HCT116 (cell line): ENCODE measurements around the gene ILDR2. TPM values are rescaled to one million over a fixed set of nuclear protein-coding genes. Genes with fewer than 3 reads are reported as not detected.

Experiments
- ATAC-seq: fragments of 200-7000 bp; cut with Tn5 transposase; 2 replicates; pipeline ENCODE4 v1.9.1; 2020; ENCODE audit warnings: mild to moderate bottlenecking, moderate library complexity
- BruUV-seq: library from RNA; stranded (reverse); fragments of 400-500 nt; replicated peaks from 2 replicates; lab custom pipeline; 2021; lab: Mats Ljungman, UMichigan
- CTCF ChIA-PET: fragments of 300-600 bp; sonication (Branson Sonifier 250); formaldehyde crosslinking; loops from one replicate; lab custom pipeline; 2021; ENCODE audit warnings: antibody characterized with exemption; lab: Charles Lee
- POLR2A ChIA-PET: fragments of 300-600, 350-600 bp; sonication (Branson Sonifier 250); formaldehyde crosslinking; loops from one replicate; lab custom pipeline; 2021; ENCODE audit warnings: antibody characterized with exemption; lab: Charles Lee
- RAD21 ChIA-PET, 2 experiments: fragments of 300-600 bp; sonication (Branson Sonifier 250); formaldehyde crosslinking; loops; one replicate each; lab custom pipeline; 2023; ENCODE audit warnings: low total read pairs in 2 of 2; ENCODE audit not compliant: uncharacterized antibody in 2 of 2, unreplicated experiment in 2 of 2, low non-redundant PET in 1 of 2; lab: Charles Lee
- DNase-seq: peaks from one replicate; pipeline ENCODE4 v3.0.0-alpha.2; 2010; ENCODE audit warnings: low read depth, low spot score
- H2AFZ ChIP-seq: fragments of 200-600 bp; shearing (Covaris generic), sonication (generic); 2 replicates; pipeline ENCODE4 v1.6.1; 2017; ENCODE audit warnings: low read depth, mixed run types, mixed read lengths, antibody characterized with exemption, low read length; ENCODE audit not compliant: poor library complexity, severe bottlenecking
- H3K27ac ChIP-seq: 2 replicates; pipeline ENCODE4 v1.5.1; 2012; ENCODE audit warnings: low read depth, low read length
- H3K27me3 ChIP-seq: fragments of 200-600 bp; sonication (generic); 2 replicates; pipeline ENCODE4 v1.6.1; 2016; ENCODE audit warnings: mixed run types, low read length, mixed read lengths; ENCODE audit not compliant: insufficient read depth
- H3K36me3 ChIP-seq, 2 experiments: fragments of 200-500 bp in 1 of 2; fragments of 200-600 bp in 1 of 2; sonication (Bioruptor generic) in 1 of 2; sonication (generic) in 1 of 2; 2 replicates each; pipeline versions ENCODE4 v1.5.1 to v1.6.1; 2014 to 2016; ENCODE audit warnings: low read length in 2 of 2, inconsistent platforms in 1 of 2, mixed read lengths in 1 of 2, mixed run types in 1 of 2; ENCODE audit not compliant: insufficient read depth in 2 of 2, control insufficient read depth in 1 of 2
- H3K4me1 ChIP-seq, 2 experiments: fragments of 200-600 bp in 1 of 2; sonication (generic) in 1 of 2; 2 replicates each; pipeline versions ENCODE4 v1.5.1 to v1.6.1; 2012 to 2017; ENCODE audit warnings: low read length in 2 of 2, inconsistent platforms in 1 of 2, mild to moderate bottlenecking in 1 of 2, mixed read lengths in 1 of 2, mixed run types in 1 of 2, moderate library complexity in 1 of 2; ENCODE audit not compliant: insufficient read depth in 2 of 2, control insufficient read depth in 1 of 2
- H3K4me2 ChIP-seq: fragments of 200-600 bp; sonication (generic); 2 replicates; pipeline ENCODE4 v1.6.1; 2017; ENCODE audit warnings: mixed run types, low read length, mixed read lengths
- H3K4me3 ChIP-seq, 2 experiments: fragments of 200-600 bp in 1 of 2; sonication (generic) in 1 of 2; replicated peaks in 1 of 2; 2 replicates each; pipeline ENCODE4 v1.5.1; 2011 to 2016; ENCODE audit warnings: low read length in 2 of 2, control low read depth in 1 of 2, low read depth in 1 of 2, mild to moderate bottlenecking in 1 of 2, mixed read lengths in 1 of 2, mixed run types in 1 of 2
- H3K79me2 ChIP-seq: fragments of 200-600 bp; sonication (generic); 2 replicates; pipeline ENCODE4 v1.6.1; 2017; ENCODE audit warnings: mild to moderate bottlenecking, mixed run types, low read length, moderate library complexity, mixed read lengths; ENCODE audit not compliant: insufficient read depth
- H3K9ac ChIP-seq: fragments of 200-600 bp; sonication (generic); 2 replicates; pipeline ENCODE4 v1.6.1; 2016; ENCODE audit warnings: low read length, mixed read lengths
- H3K9me2 ChIP-seq: fragments of 200-600 bp; sonication (generic), shearing (Covaris generic); 2 replicates; pipeline ENCODE4 v1.6.1; 2017; ENCODE audit warnings: mixed run types, mild to moderate bottlenecking, moderate library complexity; ENCODE audit not compliant: insufficient read depth
- H3K9me3 ChIP-seq, 2 experiments: fragments of 200-500 bp in 1 of 2; fragments of 200-600 bp in 1 of 2; sonication (Bioruptor generic) in 1 of 2; sonication (generic) in 1 of 2; 2 replicates each; pipeline ENCODE4 v1.6.1; 2014 to 2017; ENCODE audit warnings: low read length in 2 of 2, mixed read lengths in 2 of 2, inconsistent platforms in 1 of 2, low read depth in 1 of 2, mild to moderate bottlenecking in 1 of 2, mixed run types in 1 of 2, moderate library complexity in 1 of 2; ENCODE audit not compliant: control insufficient read depth in 1 of 2, insufficient read depth in 1 of 2
- H4K20me1 ChIP-seq: fragments of 200-600 bp; sonication (generic), shearing (Covaris generic); 2 replicates; pipeline ENCODE4 v1.6.1; 2017; ENCODE audit warnings: mixed run types, mild to moderate bottlenecking, moderate library complexity; ENCODE audit not compliant: insufficient read depth
- EGR1 ChIP-seq: IDR thresholded peaks from 2 replicates; pipeline ENCODE4 v1.6.1; 2012; ENCODE audit warnings: low read depth
- ELF1 ChIP-seq: IDR thresholded peaks from 2 replicates; pipeline ENCODE4 v1.6.1; 2012; ENCODE audit warnings: low read depth, borderline replicate concordance
- EZH2phosphoT487 ChIP-seq: fragments of 200-600 bp; IDR thresholded peaks from 2 replicates; pipeline ENCODE4 v1.6.1; 2018; ENCODE audit warnings: antibody characterized with exemption, borderline replicate concordance
- FOSL1 ChIP-seq: IDR thresholded peaks from 2 replicates; pipeline ENCODE4 v1.6.1; 2012; ENCODE audit warnings: low read depth
- JUND ChIP-seq: IDR thresholded peaks from 2 replicates; pipeline ENCODE4 v1.6.1; 2012
- POLR2A ChIP-seq: IDR thresholded peaks from 2 replicates; pipeline ENCODE4 v1.7.0; 2011; ENCODE audit warnings: borderline replicate concordance; ENCODE audit not compliant: insufficient read depth, insufficient read length; ENCODE audit errors: extremely low read depth
- POLR2AphosphoS5 ChIP-seq: IDR thresholded peaks from 2 replicates; pipeline ENCODE4 v1.6.1; 2011; ENCODE audit warnings: mild to moderate bottlenecking, low read depth, low read length, moderate library complexity
- RAD21 ChIP-seq: IDR thresholded peaks from 2 replicates; pipeline ENCODE4 v1.6.1; 2012; ENCODE audit warnings: low read depth, mild to moderate bottlenecking
- SIN3A ChIP-seq: IDR thresholded peaks from 2 replicates; pipeline ENCODE4 v1.6.1; 2012; ENCODE audit warnings: low read depth
- SRF ChIP-seq: IDR thresholded peaks from 2 replicates; pipeline ENCODE4 v1.6.1; 2012; ENCODE audit warnings: low read depth
- YY1 ChIP-seq: IDR thresholded peaks from 2 replicates; pipeline ENCODE4 v1.6.1; 2011; ENCODE audit warnings: low read length, low read depth, moderate library complexity, mild to moderate bottlenecking; ENCODE audit not compliant: insufficient replicate concordance; ENCODE audit errors: extremely low read depth
- ZFX ChIP-seq: fragments of 450-650 bp; IDR thresholded peaks from 2 replicates; pipeline ENCODE4 v1.6.1; 2017
- ZNF274 ChIP-seq: fragments of 200-500 bp; sonication (Bioruptor generic); IDR thresholded peaks from 2 replicates; pipeline ENCODE4 v1.6.1; 2014; ENCODE audit warnings: mild to moderate bottlenecking, low read depth, low read length, inconsistent platforms
- intact Hi-C: fragments of 100-400 bp; cut with micrococcal nuclease; formaldehyde crosslinking; loops from 2 replicates; pipeline ENCODE4 v1.10.0; 2022
- total RNA-seq: library from RNA; stranded (reverse); gene quantifications from one replicate; pipeline ENCODE4 v1.2.1, GENCODE V29; 2021; ENCODE audit not compliant: unreplicated experiment
- TF ChIP-seq, protein P1 (sequence below): IDR thresholded peaks from 2 replicates; pipeline ENCODE4 v1.6.1; 2011; ENCODE audit warnings: mild to moderate bottlenecking, low read length, moderate library complexity; ENCODE audit not compliant: insufficient replicate concordance; ENCODE audit errors: extremely low read depth
- TF ChIP-seq, protein P2 (sequence below): IDR thresholded peaks from 2 replicates; pipeline ENCODE4 v1.6.1; 2012; ENCODE audit warnings: low read depth
- TF ChIP-seq, protein P3 (sequence below), 3 experiments: fragments of 200-600 bp in 1 of 3; sonication (generic) in 1 of 3; IDR thresholded peaks in 2 of 3; conservative IDR thresholded peaks in 1 of 3; 2 replicates each; pipeline ENCODE4 v1.5.1; 2012 to 2017; ENCODE audit warnings: low read depth in 2 of 3, low read length in 2 of 3, antibody characterized with exemption in 1 of 3, borderline replicate concordance in 1 of 3, control low read depth in 1 of 3, mild to moderate bottlenecking in 1 of 3, mixed read lengths in 1 of 3, mixed run types in 1 of 3, moderate library complexity in 1 of 3; ENCODE audit not compliant: insufficient read depth in 1 of 3
- TF ChIP-seq, protein P4 (sequence below): IDR thresholded peaks from 2 replicates; pipeline ENCODE4 v1.6.1; 2012
- TF ChIP-seq, protein P5 (sequence below): IDR thresholded peaks from 2 replicates; pipeline ENCODE4 v1.6.1; 2012

The ILDR2 gene
- total RNA-seq, 1 experiment from 2014 or later = 2.4 TPM

GRCh38 chr1:166859597-166859996 is 115.7 kb downstream of the ILDR2 start:
- ChIA-PET RAD21 (no interaction called here), POLR2A (no interaction called here), CTCF (no interaction called here)
- no TSS peak for BruUV-seq
- Histone ChIP-seq H3K9me3 (no peaks in the 10 kb centered on the region), H3K27ac (no peak overlapping the region), H3K36me3 (peaks cover 41 to 42% of the 10 kb centered on the region in 2 experiments; a peak in 3 of 4 replicates), H3K27me3 (no peaks in the 10 kb centered on the region), H3K9ac (no peak overlapping the region), H2AFZ (no peak overlapping the region), H3K4me3 (no peak overlapping the region), H3K4me1 (no peaks in the 10 kb centered on the region), H3K79me2 (peaks cover 38% of the 10 kb centered on the region), H4K20me1 (no peaks in the 10 kb centered on the region), H3K9me2 (no peaks in the 10 kb centered on the region), H3K4me2 (no peak overlapping the region)
- intact Hi-C loops = no loop called here
- no peak for ATAC-seq
- TF ChIP-seq SRF = no peak
- no peak for TF ChIP-seq EZH2phosphoT487
- no peak for TF ChIP-seq EGR1
- TF ChIP-seq SIN3A = no peak
- TF ChIP-seq ZNF274 = no peak
- no peak for TF ChIP-seq POLR2A
- TF ChIP-seq, protein P1, sequence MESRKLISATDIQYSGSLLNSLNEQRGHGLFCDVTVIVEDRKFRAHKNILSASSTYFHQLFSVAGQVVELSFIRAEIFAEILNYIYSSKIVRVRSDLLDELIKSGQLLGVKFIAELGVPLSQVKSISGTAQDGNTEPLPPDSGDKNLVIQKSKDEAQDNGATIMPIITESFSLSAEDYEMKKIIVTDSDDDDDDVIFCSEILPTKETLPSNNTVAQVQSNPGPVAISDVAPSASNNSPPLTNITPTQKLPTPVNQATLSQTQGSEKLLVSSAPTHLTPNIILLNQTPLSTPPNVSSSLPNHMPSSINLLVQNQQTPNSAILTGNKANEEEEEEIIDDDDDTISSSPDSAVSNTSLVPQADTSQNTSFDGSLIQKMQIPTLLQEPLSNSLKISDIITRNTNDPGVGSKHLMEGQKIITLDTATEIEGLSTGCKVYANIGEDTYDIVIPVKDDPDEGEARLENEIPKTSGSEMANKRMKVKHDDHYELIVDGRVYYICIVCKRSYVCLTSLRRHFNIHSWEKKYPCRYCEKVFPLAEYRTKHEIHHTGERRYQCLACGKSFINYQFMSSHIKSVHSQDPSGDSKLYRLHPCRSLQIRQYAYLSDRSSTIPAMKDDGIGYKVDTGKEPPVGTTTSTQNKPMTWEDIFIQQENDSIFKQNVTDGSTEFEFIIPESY = no peak
- no peak for TF ChIP-seq JUND
- TF ChIP-seq, protein P2, sequence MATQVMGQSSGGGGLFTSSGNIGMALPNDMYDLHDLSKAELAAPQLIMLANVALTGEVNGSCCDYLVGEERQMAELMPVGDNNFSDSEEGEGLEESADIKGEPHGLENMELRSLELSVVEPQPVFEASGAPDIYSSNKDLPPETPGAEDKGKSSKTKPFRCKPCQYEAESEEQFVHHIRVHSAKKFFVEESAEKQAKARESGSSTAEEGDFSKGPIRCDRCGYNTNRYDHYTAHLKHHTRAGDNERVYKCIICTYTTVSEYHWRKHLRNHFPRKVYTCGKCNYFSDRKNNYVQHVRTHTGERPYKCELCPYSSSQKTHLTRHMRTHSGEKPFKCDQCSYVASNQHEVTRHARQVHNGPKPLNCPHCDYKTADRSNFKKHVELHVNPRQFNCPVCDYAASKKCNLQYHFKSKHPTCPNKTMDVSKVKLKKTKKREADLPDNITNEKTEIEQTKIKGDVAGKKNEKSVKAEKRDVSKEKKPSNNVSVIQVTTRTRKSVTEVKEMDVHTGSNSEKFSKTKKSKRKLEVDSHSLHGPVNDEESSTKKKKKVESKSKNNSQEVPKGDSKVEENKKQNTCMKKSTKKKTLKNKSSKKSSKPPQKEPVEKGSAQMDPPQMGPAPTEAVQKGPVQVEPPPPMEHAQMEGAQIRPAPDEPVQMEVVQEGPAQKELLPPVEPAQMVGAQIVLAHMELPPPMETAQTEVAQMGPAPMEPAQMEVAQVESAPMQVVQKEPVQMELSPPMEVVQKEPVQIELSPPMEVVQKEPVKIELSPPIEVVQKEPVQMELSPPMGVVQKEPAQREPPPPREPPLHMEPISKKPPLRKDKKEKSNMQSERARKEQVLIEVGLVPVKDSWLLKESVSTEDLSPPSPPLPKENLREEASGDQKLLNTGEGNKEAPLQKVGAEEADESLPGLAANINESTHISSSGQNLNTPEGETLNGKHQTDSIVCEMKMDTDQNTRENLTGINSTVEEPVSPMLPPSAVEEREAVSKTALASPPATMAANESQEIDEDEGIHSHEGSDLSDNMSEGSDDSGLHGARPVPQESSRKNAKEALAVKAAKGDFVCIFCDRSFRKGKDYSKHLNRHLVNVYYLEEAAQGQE = no peak
- no peak for TF ChIP-seq FOSL1
- TF ChIP-seq, protein P3, sequence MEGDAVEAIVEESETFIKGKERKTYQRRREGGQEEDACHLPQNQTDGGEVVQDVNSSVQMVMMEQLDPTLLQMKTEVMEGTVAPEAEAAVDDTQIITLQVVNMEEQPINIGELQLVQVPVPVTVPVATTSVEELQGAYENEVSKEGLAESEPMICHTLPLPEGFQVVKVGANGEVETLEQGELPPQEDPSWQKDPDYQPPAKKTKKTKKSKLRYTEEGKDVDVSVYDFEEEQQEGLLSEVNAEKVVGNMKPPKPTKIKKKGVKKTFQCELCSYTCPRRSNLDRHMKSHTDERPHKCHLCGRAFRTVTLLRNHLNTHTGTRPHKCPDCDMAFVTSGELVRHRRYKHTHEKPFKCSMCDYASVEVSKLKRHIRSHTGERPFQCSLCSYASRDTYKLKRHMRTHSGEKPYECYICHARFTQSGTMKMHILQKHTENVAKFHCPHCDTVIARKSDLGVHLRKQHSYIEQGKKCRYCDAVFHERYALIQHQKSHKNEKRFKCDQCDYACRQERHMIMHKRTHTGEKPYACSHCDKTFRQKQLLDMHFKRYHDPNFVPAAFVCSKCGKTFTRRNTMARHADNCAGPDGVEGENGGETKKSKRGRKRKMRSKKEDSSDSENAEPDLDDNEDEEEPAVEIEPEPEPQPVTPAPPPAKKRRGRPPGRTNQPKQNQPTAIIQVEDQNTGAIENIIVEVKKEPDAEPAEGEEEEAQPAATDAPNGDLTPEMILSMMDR (IDR thresholded peaks at IDR 0.05 in 2 of 3, conservative IDR thresholded peaks at IDR 0.05 in 1 of 3; ENCODE audit: borderline replicate concordance in 1 of 3, insufficient read depth in 1 of 3, low read depth in 2 of 3, low read length in 2 of 3) = no peak
- no peak for TF ChIP-seq YY1
- TF ChIP-seq RAD21 = no peak
- TF ChIP-seq, protein P4, sequence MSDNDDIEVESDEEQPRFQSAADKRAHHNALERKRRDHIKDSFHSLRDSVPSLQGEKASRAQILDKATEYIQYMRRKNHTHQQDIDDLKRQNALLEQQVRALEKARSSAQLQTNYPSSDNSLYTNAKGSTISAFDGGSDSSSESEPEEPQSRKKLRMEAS = no peak
- TF ChIP-seq ZFX = no peak
- no peak for TF ChIP-seq ELF1
- no peak for TF ChIP-seq POLR2AphosphoS5
- TF ChIP-seq, protein P5, sequence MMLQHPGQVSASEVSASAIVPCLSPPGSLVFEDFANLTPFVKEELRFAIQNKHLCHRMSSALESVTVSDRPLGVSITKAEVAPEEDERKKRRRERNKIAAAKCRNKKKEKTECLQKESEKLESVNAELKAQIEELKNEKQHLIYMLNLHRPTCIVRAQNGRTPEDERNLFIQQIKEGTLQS = no peak
- DNase-seq = no peak
